Endodermal cell (in vitro differentiated cells): ENCODE data around the gene LRRC7. TPM values are rescaled to one million over a fixed set of nuclear protein-coding genes. Genes with fewer than 3 reads are reported as not detected.

Experiments
- DNase-seq: peaks from one replicate; pipeline ENCODE4 v3.0.0-alpha.2; 2017
- H3K27ac ChIP-seq: 2 replicates; pipeline ENCODE4 v1.5.1; 2013; ENCODE audit warnings: mild to moderate bottlenecking, low read depth, low read length, moderate library complexity
- H3K27me3 ChIP-seq: 2 replicates; pipeline ENCODE4 v1.6.1; 2013; ENCODE audit warnings: mild to moderate bottlenecking, low read length, moderate library complexity; ENCODE audit not compliant: insufficient read depth, control insufficient read depth, poor library complexity, severe bottlenecking
- H3K36me3 ChIP-seq: 2 replicates; pipeline ENCODE4 v1.7.0; 2013; ENCODE audit warnings: mild to moderate bottlenecking, low read length, moderate library complexity; ENCODE audit not compliant: control insufficient read depth, insufficient read depth
- H3K4me1 ChIP-seq: one replicate; pipeline ENCODE4 v1.7.0; 2013; ENCODE audit warnings: low read length; ENCODE audit not compliant: control insufficient read depth, insufficient read depth
- H3K4me3 ChIP-seq: 2 replicates; pipeline ENCODE4 v1.5.1; 2013; ENCODE audit warnings: mild to moderate bottlenecking, low read length, moderate library complexity
- H3K9ac ChIP-seq: 2 replicates; pipeline ENCODE4 v1.6.1; 2013; ENCODE audit warnings: mild to moderate bottlenecking, low read length, moderate library complexity; ENCODE audit not compliant: poor library complexity, severe bottlenecking; ENCODE audit errors: extremely low read depth
- H3K9me3 ChIP-seq: 2 replicates; pipeline ENCODE4 v1.6.1; 2013; ENCODE audit warnings: mild to moderate bottlenecking, low read length, moderate library complexity; ENCODE audit not compliant: control insufficient read depth
- H3K27ac Mint-ChIP-seq: 2 replicates; pipeline ENCODE4 v1.8.0; 2020; ENCODE audit warnings: mixed read lengths
- H3K27me3 Mint-ChIP-seq: 2 replicates; pipeline ENCODE4 v1.8.0; 2021; ENCODE audit warnings: mild to moderate bottlenecking, mixed read lengths; ENCODE audit not compliant: insufficient read depth
- H3K36me3 Mint-ChIP-seq: 2 replicates; pipeline ENCODE4 v1.8.0; 2020; ENCODE audit warnings: low read depth, mixed read lengths
- H3K4me1 Mint-ChIP-seq: 2 replicates; pipeline ENCODE4 v1.8.0; 2020; ENCODE audit warnings: mixed read lengths
- H3K4me3 Mint-ChIP-seq: 2 replicates; pipeline ENCODE4 v1.8.0; 2020; ENCODE audit warnings: mild to moderate bottlenecking, moderate library complexity, mixed read lengths
- H3K9me3 Mint-ChIP-seq: 2 replicates; pipeline ENCODE4 v1.8.0; 2020; ENCODE audit warnings: mild to moderate bottlenecking, mixed read lengths
- CTCF ChIP-seq: fragments of 200-600 bp; sonication (generic); conservative IDR thresholded peaks from 2 replicates; pipeline ENCODE4 v1.5.0; 2021; ENCODE audit warnings: antibody characterized with exemption, mild to moderate bottlenecking
- WGBS, 2 experiments: methylation state at CpG; one replicate each; pipeline versions ENCODE4 v1.1.5 to v1.1.7; 2013; ENCODE audit warnings: missing lambda C conversion rate in 2 of 2, mixed read lengths in 1 of 2; ENCODE audit not compliant: insufficient coverage in 1 of 2, insufficient read length in 1 of 2; 5-methylcytosine and 5-hydroxymethylcytosine counted together
- total RNA-seq, 2 donors: library from RNA; stranded (reverse); fragmentation: NEBNext Ultra II Directional in 1 of 2; extraction: Animal tissue kit (Norgen Biotek cat#: 25700) in 1 of 2; gene quantifications; 2 replicates in 1 of 2; 3 replicates in 1 of 2; pipeline ENCODE4 v1.2.1, GENCODE V29; 2021

Gene LRRC7
- total RNA-seq, 2 donors from 2014 or later, result 1.4 to 2.2 TPM

- H3K36me3 Mint-ChIP-seq, result no peaks in the 10 kb centered on the region
- Histone ChIP-seq H3K4me3 (no peak overlapping the region), H3K36me3 (no peaks in the 10 kb centered on the region), H3K9ac (no peak overlapping the region), H3K4me1 (no peaks in the 10 kb centered on the region), H3K9me3 (no peaks in the 10 kb centered on the region), H3K27me3 (no peaks in the 10 kb centered on the region), H3K27ac (no peak overlapping the region)
- H3K4me3 Mint-ChIP-seq, result no peak overlapping the region
- no peak for TF ChIP-seq CTCF
- H3K27ac Mint-ChIP-seq, result no peak overlapping the region
- H3K9me3 Mint-ChIP-seq, result no peaks in the 10 kb centered on the region
- no peak for DNase-seq
- no peaks in the 10 kb centered on the region for H3K27me3 Mint-ChIP-seq
- no peaks in the 10 kb centered on the region for H3K4me1 Mint-ChIP-seq
Measured at GRCh38 chr1:70072231-70072751, 504.6 kb downstream of the LRRC7 start.

GRCh38 chr1:70075761-70076160 lies 508.0 kb downstream of the LRRC7 start:
- 80 to 92% methylated on average over 1 to 7 of the region's 7 CpGs for WGBS, 2 experiments
- DNase-seq, result no peak
- Histone ChIP-seq H3K27me3 (no peaks in the 10 kb centered on the region), H3K4me3 (no peak overlapping the region), H3K27ac (no peak overlapping the region), H3K36me3 (no peaks in the 10 kb centered on the region), H3K9me3 (no peaks in the 10 kb centered on the region), H3K9ac (no peak overlapping the region), H3K4me1 (no peaks in the 10 kb centered on the region)
- no peaks in the 10 kb centered on the region for H3K36me3 Mint-ChIP-seq
- no peak for TF ChIP-seq CTCF
- H3K4me3 Mint-ChIP-seq, result no peak overlapping the region
- H3K4me1 Mint-ChIP-seq, result no peaks in the 10 kb centered on the region
- H3K9me3 Mint-ChIP-seq, result no peaks in the 10 kb centered on the region
- no peaks in the 10 kb centered on the region for H3K27me3 Mint-ChIP-seq
- H3K27ac Mint-ChIP-seq, result no peak overlapping the region

- no peak overlapping the region for H3K27ac Mint-ChIP-seq
Measured at GRCh38 chr1:70077066-70077465, 509.3 kb downstream of the LRRC7 start.

More at GRCh38 chr1:70077066-70077465, 509.3 kb downstream of the LRRC7 start:
- H3K36me3 Mint-ChIP-seq, result no peaks in the 10 kb centered on the region
- Histone ChIP-seq H3K4me3 (no peak overlapping the region), H3K36me3 (no peaks in the 10 kb centered on the region), H3K27me3 (no peaks in the 10 kb centered on the region), H3K9ac (no peak overlapping the region), H3K27ac (no peak overlapping the region), H3K4me1 (no peaks in the 10 kb centered on the region), H3K9me3 (no peaks in the 10 kb centered on the region)
- DNase-seq, result no peak
- 100% methylated on average over 1 of the region's 1 CpG; no CpG with 5 or more reads in 1 of the 2 experiments for WGBS, 2 experiments
- H3K4me1 Mint-ChIP-seq, result no peaks in the 10 kb centered on the region
- H3K9me3 Mint-ChIP-seq, result no peaks in the 10 kb centered on the region
- H3K27me3 Mint-ChIP-seq, result no peaks in the 10 kb centered on the region
- TF ChIP-seq CTCF, result no peak
- no peak overlapping the region for H3K4me3 Mint-ChIP-seq
